GM12878 (cell line): ENCODE data around the gene E2F1. TPM values are rescaled to one million over a fixed set of nuclear protein-coding genes. Genes with fewer than 3 reads are reported as not detected.

ENCODE experiments used
- ATAC-seq: fragments of 200-7000 bp; cut with Tn5 transposase; 3 replicates; pipeline ENCODE4 v1.9.1; 2020; ENCODE audit warnings: mild to moderate bottlenecking, moderate library complexity
- BruUV-seq: library from RNA; stranded (reverse); fragments of 400-500 nt; replicated peaks from 2 replicates; lab custom pipeline; 2021; lab: Mats Ljungman, UMichigan
- CTCF ChIA-PET: fragments of 300-600 bp; sonication (Branson Sonifier 250); formaldehyde crosslinking; extraction: SDS; loops from one replicate; lab custom pipeline; 2021; ENCODE audit warnings: inconsistent platforms; lab: Yijun Ruan, JAX
- POLR2A ChIA-PET: fragments of 350-600 bp; formaldehyde crosslinking; extraction: SDS; loops from one replicate; lab custom pipeline; 2021; ENCODE audit warnings: inconsistent platforms; lab: Charles Lee
- RAD21 ChIA-PET: fragments of 300-600 bp; sonication (Branson Sonifier 250); formaldehyde crosslinking; loops from one replicate; lab custom pipeline; 2023; ENCODE audit warnings: antibody characterized with exemption; ENCODE audit not compliant: unreplicated experiment; lab: Charles Lee
- SMC1A ChIA-PET: fragments of 300-600 bp; sonication (Branson Sonifier 250); formaldehyde crosslinking; loops from one replicate; lab custom pipeline; 2023; ENCODE audit not compliant: unreplicated experiment, uncharacterized antibody; lab: Charles Lee
- DNase-seq: peaks from one replicate; pipeline ENCODE4 v3.0.0-alpha.2; 2011; ENCODE audit warnings: low read depth, low spot score
- FAIRE-seq: peaks from 3 replicates; lab custom pipeline; 2011; peaks lifted over from hg19 to GRCh38; lab: Jason Lieb, UNC
- H2AFZ ChIP-seq: 2 replicates; pipeline ENCODE4 v1.6.0; 2011; ENCODE audit warnings: low read depth, low read length, control low read depth; ENCODE audit not compliant: control insufficient read depth
- H3K27ac ChIP-seq: 2 replicates; pipeline ENCODE4 v1.5.1; 2011; ENCODE audit warnings: control low read depth; ENCODE audit not compliant: control insufficient read depth, insufficient read depth
- H3K27me3 ChIP-seq, 2 experiments: replicated peaks in 1 of 2; 2 replicates each; pipeline versions ENCODE4 v1.6.0 to v1.6.1; 2011; ENCODE audit warnings: low read length in 1 of 2; ENCODE audit not compliant: control insufficient read depth in 2 of 2, insufficient read depth in 2 of 2
- H3K36me3 ChIP-seq, 2 experiments: 2 replicates each; pipeline ENCODE4 v1.5.1; 2011; ENCODE audit warnings: low read length in 1 of 2; ENCODE audit not compliant: control insufficient read depth in 2 of 2, insufficient read depth in 2 of 2
- H3K4me1 ChIP-seq: 2 replicates; pipeline ENCODE4 v1.6.1; 2011; ENCODE audit warnings: mild to moderate bottlenecking, low read length, moderate library complexity, mixed read lengths; ENCODE audit not compliant: control insufficient read depth, insufficient read depth
- H3K4me2 ChIP-seq: 2 replicates; pipeline ENCODE4 v1.6.0; 2011; ENCODE audit warnings: control low read depth; ENCODE audit not compliant: control insufficient read depth, insufficient read depth
- H3K4me3 ChIP-seq: fragments of 200-600 bp; sonication (generic); 2 replicates; pipeline ENCODE4 v1.5.1; 2016
- H3K79me2 ChIP-seq: 2 replicates; pipeline ENCODE4 v1.6.0; 2011; ENCODE audit warnings: low read length; ENCODE audit not compliant: control insufficient read depth, insufficient read depth
- H3K9ac ChIP-seq: 2 replicates; pipeline ENCODE4 v1.8.0; 2011; ENCODE audit warnings: low read length, control low read depth, mixed read lengths; ENCODE audit not compliant: control insufficient read depth, insufficient read depth
- H3K9me3 ChIP-seq: replicated peaks from 3 replicates; pipeline ENCODE4 v1.5.1; 2011; ENCODE audit warnings: mild to moderate bottlenecking, low read length; ENCODE audit not compliant: control insufficient read depth, insufficient read depth
- H4K20me1 ChIP-seq: 2 replicates; pipeline ENCODE4 v1.6.0; 2011; ENCODE audit not compliant: control insufficient read depth, insufficient read depth
- BCL11A ChIP-seq: IDR thresholded peaks from 2 replicates; pipeline ENCODE4 v1.6.1; 2011; ENCODE audit warnings: low read depth, low read length
- BHLHE40 ChIP-seq, 2 experiments: fragments of 450-650 bp in 1 of 2; IDR thresholded peaks; 2 replicates each; pipeline ENCODE4 v1.6.1; 2011 to 2017; ENCODE audit warnings: low read depth in 2 of 2, borderline replicate concordance in 1 of 2, improper control_type of control experiment in 1 of 2, low read length in 1 of 2, mild to moderate bottlenecking in 1 of 2
- CBX3 ChIP-seq: fragments of 200-600 bp; sonication (generic); IDR thresholded peaks from 2 replicates; pipeline ENCODE4 v1.6.1; 2016; ENCODE audit warnings: low read depth, borderline replicate concordance
- CHD2 ChIP-seq: IDR thresholded peaks from 2 replicates; pipeline ENCODE4 v1.6.1; 2011; ENCODE audit warnings: low read depth, low read length, improper control_type of control experiment, borderline replicate concordance
- HDGF ChIP-seq: fragments of 450-650 bp; IDR thresholded peaks from 2 replicates; pipeline ENCODE4 v1.6.1; 2016; ENCODE audit warnings: antibody characterized with exemption
- MYB ChIP-seq: fragments of 150-350 bp; IDR thresholded peaks from 2 replicates; pipeline ENCODE4 v1.6.1; 2014; ENCODE audit warnings: mild to moderate bottlenecking, low read depth, low read length, borderline replicate concordance
- PAX8 ChIP-seq: fragments of 450-650 bp; IDR thresholded peaks from 2 replicates; pipeline ENCODE4 v1.6.1; 2017; ENCODE audit warnings: mild to moderate bottlenecking, moderate library complexity
- STAT3 ChIP-seq: IDR thresholded peaks from 2 replicates; pipeline ENCODE4 v1.6.1; 2011; ENCODE audit warnings: low read depth, low read length, improper control_type of control experiment
- ZBTB11 ChIP-seq: fragments of 450-650 bp; formaldehyde crosslinking; IDR thresholded peaks from 2 replicates; pipeline ENCODE4 v1.5.0; 2022; ENCODE audit warnings: mild to moderate bottlenecking, missing genetic modification characterization
- ZBTB33 ChIP-seq: fragments of 450-650 bp; IDR thresholded peaks from 2 replicates; pipeline ENCODE4 v1.6.1; 2017; ENCODE audit warnings: mild to moderate bottlenecking
- WGBS: methylation state at CpG from one replicate; pipeline ENCODE4 v1.1.6; 2016; ENCODE audit warnings: low lambda C conversion rate; ENCODE audit not compliant: insufficient replicate concordance, insufficient coverage; ENCODE audit errors: missing lambda C conversion rate; 5-methylcytosine and 5-hydroxymethylcytosine counted together
- in situ Hi-C: fragments of 300-500 bp; cut with MboI; formaldehyde crosslinking; loops from 9 replicates; pipeline ENCODE4 v1.14.3; 2018; ENCODE audit warnings: mixed read lengths
- intact Hi-C: fragments of 100-400 bp; cut with micrococcal nuclease; formaldehyde crosslinking; loops from one replicate; pipeline ENCODE4 v1.14.2; 2022; ENCODE audit not compliant: unreplicated experiment
- polyA plus RNA-seq, 11 experiments: library from polyadenylated mRNA; depleted of rRNA in 4 of 11; unstranded in 6 of 11; stranded (reverse) in 5 of 11; fragments of >200 nt; fragmentation: Nextera tagmentation in 4 of 11; fragmentation: Illumina TruSeq in 1 of 11; extraction: Ambion mirVana in 4 of 11; extraction: Trizol in 1 of 11; gene quantifications; 1 replicate in 1 of 11; 2 replicates in 10 of 11; pipeline versions ENCODE4 v1.2.1 to v1.2.3, GENCODE V29; 2011 to 2016; ENCODE audit warnings: inconsistent platforms in 2 of 11, missing spikeins in 2 of 11, low read depth in 1 of 11
- total RNA-seq, 4 experiments: library from RNA; depleted of rRNA in 3 of 4; stranded (reverse); fragments of >200 nt in 3 of 4; fragmentation: Illumina TruSeq in 1 of 4; extraction: Trizol in 1 of 4; gene quantifications; 2 replicates each; pipeline versions ENCODE4 v1.2.1 to v1.2.3, GENCODE V29; 2013 to 2021
- TF ChIP-seq, protein P1 (sequence below): fragments of 450-650 bp; formaldehyde crosslinking; IDR thresholded peaks from 2 replicates; pipeline ENCODE4 v1.4.0; 2022; ENCODE audit warnings: mild to moderate bottlenecking, moderate library complexity

Gene E2F1
- total and polyA plus RNA-seq, 10 of the 15 experiments (the other 5 are each of a cell fraction or from before 2014, with no cell fraction given), result 0.29 to 50.2 (median 19.7) TPM

DNA sequence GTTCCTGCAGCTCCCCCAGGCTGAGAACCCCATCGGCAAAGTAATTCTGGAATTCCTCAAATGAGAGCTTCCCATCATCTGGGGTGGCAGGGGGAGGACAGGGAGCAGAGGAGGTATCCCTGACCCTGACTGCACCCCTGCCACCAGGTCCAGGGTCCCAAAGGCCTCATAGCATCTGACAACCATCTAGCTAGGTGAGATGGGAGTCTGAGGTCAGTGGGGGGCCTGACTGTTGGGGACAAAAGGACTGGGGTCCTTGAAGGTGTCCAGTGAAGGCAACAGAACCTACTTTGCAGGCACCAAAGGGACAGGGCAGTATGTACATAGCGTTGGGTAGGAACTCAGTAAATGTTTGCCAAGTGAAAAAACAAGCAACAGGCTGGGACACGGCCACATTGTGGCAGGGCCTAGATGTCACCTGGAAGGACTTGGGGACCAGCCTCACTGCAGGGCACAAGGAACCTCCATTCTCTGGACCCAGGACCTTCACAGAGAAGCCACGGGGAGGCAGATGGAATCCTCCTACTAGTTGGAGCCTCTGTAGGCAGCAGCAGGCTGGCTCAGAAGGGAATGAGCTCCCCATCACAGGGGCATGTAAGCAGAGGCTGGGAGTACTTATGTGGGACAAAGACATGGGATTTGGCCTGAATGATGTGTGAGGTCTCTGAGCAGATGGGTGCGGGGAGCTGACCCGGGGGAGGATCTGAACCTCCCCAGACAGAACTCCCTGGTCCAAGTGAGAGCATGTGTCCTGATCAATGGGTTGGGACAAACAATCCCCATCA lies 15.3 kb downstream of the E2F1 start:
- ChIA-PET CTCF (interaction anchor here (1.1 to 1.2 kb wide), 2 partner anchors 49 to 213 kb away, joined by 3 read pairs; partner anchors contain the start of gene PXMP4), SMC1A (interaction anchor here (0.6 kb wide), 1 partner anchor 38 kb away, joined by 3 read pairs; no protein-coding TSS in a partner anchor), POLR2A (interaction anchor here (0.7 to 1.2 kb wide), 2 partner anchors 14 to 76 kb away, joined by 3 to 5 read pairs; no protein-coding TSS in a partner anchor), RAD21 (interaction anchor here (0.6 to 1.2 kb wide), 2 partner anchors 9 to 305 kb away, joined by 3 read pairs; no protein-coding TSS in a partner anchor)
- no peak for FAIRE-seq
- Histone ChIP-seq H2AFZ (no peak overlapping the region), H3K4me2 (no peak overlapping the region), H3K4me3 (no peak overlapping the region), H3K4me1 (peaks cover 22% of the 10 kb centered on the region), H3K27ac (no peak overlapping the region), H3K79me2 (peaks cover 2% of the 10 kb centered on the region), H3K9ac (no peak overlapping the region), H3K36me3 (no peaks in the 10 kb centered on the region), H3K9me3 (no peaks in the 10 kb centered on the region), H4K20me1 (peaks cover 4% of the 10 kb centered on the region; the same call in 1 of the 2 replicates), H3K27me3 (no peaks in the 10 kb centered on the region)
- ATAC-seq, result no peak
- in situ Hi-C loops (no loop called here), intact Hi-C loops (no loop called here)
- 69% methylated on average over 6 of the region's 6 CpGs for WGBS
- no peak for DNase-seq
- BruUV-seq, result no TSS peak
- TF ChIP-seq PAX8, result no peak
- TF ChIP-seq CHD2, result no peak
- TF ChIP-seq STAT3, result no peak
- no peak for TF ChIP-seq BHLHE40 (IDR thresholded peaks at IDR 0.05; ENCODE audit: borderline replicate concordance in 1 of 2, low read depth in 2 of 2, low read length in 1 of 2)
- no peak for TF ChIP-seq ZBTB11 (CRISPR knock-in tag)
- no peak for TF ChIP-seq ZBTB33
- no peak for TF ChIP-seq MYB
- TF ChIP-seq BCL11A, result no peak
- TF ChIP-seq HDGF, result no peak
- TF ChIP-seq, protein P1, sequence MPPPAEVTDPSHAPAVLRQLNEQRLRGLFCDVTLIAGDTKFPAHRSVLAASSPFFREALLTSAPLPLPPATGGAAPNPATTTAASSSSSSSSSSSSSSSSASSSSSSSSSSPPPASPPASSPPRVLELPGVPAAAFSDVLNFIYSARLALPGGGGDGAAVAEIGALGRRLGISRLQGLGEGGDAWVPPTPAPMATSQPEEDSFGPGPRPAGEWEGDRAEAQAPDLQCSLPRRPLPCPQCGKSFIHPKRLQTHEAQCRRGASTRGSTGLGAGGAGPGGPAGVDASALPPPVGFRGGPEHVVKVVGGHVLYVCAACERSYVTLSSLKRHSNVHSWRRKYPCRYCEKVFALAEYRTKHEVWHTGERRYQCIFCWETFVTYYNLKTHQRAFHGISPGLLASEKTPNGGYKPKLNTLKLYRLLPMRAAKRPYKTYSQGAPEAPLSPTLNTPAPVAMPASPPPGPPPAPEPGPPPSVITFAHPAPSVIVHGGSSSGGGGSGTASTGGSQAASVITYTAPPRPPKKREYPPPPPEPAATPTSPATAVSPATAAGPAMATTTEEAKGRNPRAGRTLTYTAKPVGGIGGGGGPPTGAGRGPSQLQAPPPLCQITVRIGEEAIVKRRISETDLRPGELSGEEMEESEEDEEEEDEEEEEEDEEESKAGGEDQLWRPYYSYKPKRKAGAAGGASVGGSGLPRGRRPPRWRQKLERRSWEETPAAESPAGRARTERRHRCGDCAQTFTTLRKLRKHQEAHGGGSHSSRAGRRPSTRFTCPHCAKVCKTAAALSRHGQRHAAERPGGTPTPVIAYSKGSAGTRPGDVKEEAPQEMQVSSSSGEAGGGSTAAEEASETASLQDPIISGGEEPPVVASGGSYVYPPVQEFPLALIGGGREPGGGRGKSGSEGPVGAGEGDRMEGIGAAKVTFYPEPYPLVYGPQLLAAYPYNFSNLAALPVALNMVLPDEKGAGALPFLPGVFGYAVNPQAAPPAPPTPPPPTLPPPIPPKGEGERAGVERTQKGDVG (CRISPR knock-in tag), result no peak
- TF ChIP-seq CBX3, result no peak
